ENCODE results near the gene METTL8. TPM values are rescaled to one million over a fixed set of nuclear protein-coding genes. Genes with fewer than 3 reads are reported as not detected.

Gene METTL8
- total and polyA plus RNA-seq, 2 experiments from 2014 or later, result 16.8 to 30.5 TPM

- H3K27ac ChIP-seq, result no peak overlapping the region
- WGBS (ENCODE audit: low lambda C conversion rate, missing lambda C conversion rate), result 100% methylated on average over 1 of the region's 1 CpG
- peaks cover 47% of the 10 kb centered on the region for H3K79me2 ChIP-seq
Measured at GRCh38 chr2:171436307-171436706, 2.5 kb upstream of the METTL8 start.

GRCh38 chr2:171434013-171434989, 511 bp upstream of the METTL8 start, which contains the start of gene DCAF17:
DCAF17 (plus strand) TSS chr2:171434226; CDS start chr2:171434578, 352 bp downstream.
- TF ChIP-seq EZH2 (IDR thresholded peaks at IDR 0.05; ENCODE audit: borderline replicate concordance) (no peak), CTCF (IDR thresholded peaks at IDR 0.05; ENCODE audit: poor library complexity) (no peak), EZH2phosphoT487 (IDR thresholded peaks at IDR 0.05; ENCODE audit: low read depth, severe bottlenecking, unreplicated experiment) (no peak)
- Histone ChIP-seq H3K4me3 (peak within 1 kb of the TSS; percentile 68), H3K79me2 (peaks cover 67% of the 10 kb centered on the region), H3K4me1 (ENCODE audit: insufficient read depth) (peaks cover 13% of the 10 kb centered on the region), H2AFZ (peak within 1 kb of the TSS; percentile 93), H3K4me2 (peak within 1 kb of the TSS; percentile 79), H3K36me3 (replicated peaks; ENCODE audit: insufficient read depth, low read depth) (no peaks in the 10 kb centered on the region), H3K9me3 (ENCODE audit: low read depth) (no peaks in the 10 kb centered on the region), H3K9me2 (replicated peaks; ENCODE audit: insufficient read depth) (no peaks in the 10 kb centered on the region), H3K27me3 (no peaks in the 10 kb centered on the region), H4K20me1 (ENCODE audit: insufficient read depth, poor library complexity, severe bottlenecking) (no peaks in the 10 kb centered on the region), H3K27ac (peak within 1 kb of the TSS; percentile 98)
- DNase-seq (ENCODE audit: low spot score), result peak; percentile 97
- under 1% methylated on average over 91 of the region's 92 CpGs for WGBS (ENCODE audit: low lambda C conversion rate, missing lambda C conversion rate)

More at GRCh38 chr2:171436307-171436706, 2.5 kb upstream of the METTL8 start:
- H3K9me3 ChIP-seq (ENCODE audit: low read depth), result no peaks in the 10 kb centered on the region
- TF ChIP-seq CTCF (IDR thresholded peaks at IDR 0.05; ENCODE audit: poor library complexity) (no peak), EZH2 (IDR thresholded peaks at IDR 0.05; ENCODE audit: borderline replicate concordance) (no peak), EZH2phosphoT487 (IDR thresholded peaks at IDR 0.05; ENCODE audit: low read depth, severe bottlenecking, unreplicated experiment) (no peak)
- H3K4me3 ChIP-seq, result no peak overlapping the region
- no peaks in the 10 kb centered on the region for H3K36me3 ChIP-seq (replicated peaks; ENCODE audit: insufficient read depth, low read depth)
- no peak overlapping the region for H2AFZ ChIP-seq
- H3K27me3 ChIP-seq, result no peaks in the 10 kb centered on the region
- no peak for DNase-seq (ENCODE audit: low spot score)
- H3K9me2 ChIP-seq (replicated peaks; ENCODE audit: insufficient read depth), result no peaks in the 10 kb centered on the region
- no peak overlapping the region for H3K4me2 ChIP-seq
- no peaks in the 10 kb centered on the region for H4K20me1 ChIP-seq (ENCODE audit: insufficient read depth, poor library complexity, severe bottlenecking)
- peaks cover 13% of the 10 kb centered on the region for H3K4me1 ChIP-seq (ENCODE audit: insufficient read depth)

- 23% methylated on average over 20 of the region's 20 CpGs for WGBS (ENCODE audit: low lambda C conversion rate, missing lambda C conversion rate)
- Histone ChIP-seq H3K4me2 (peak overlapping the region; percentile 75), H4K20me1 (ENCODE audit: insufficient read depth, poor library complexity, severe bottlenecking) (no peaks in the 10 kb centered on the region), H3K36me3 (replicated peaks; ENCODE audit: insufficient read depth, low read depth) (no peaks in the 10 kb centered on the region), H3K27me3 (no peaks in the 10 kb centered on the region), H3K79me2 (peaks cover 76% of the 10 kb centered on the region), H3K4me1 (ENCODE audit: insufficient read depth) (peaks cover 13% of the 10 kb centered on the region), H3K27ac (peak overlapping the region; percentile 69), H3K9me2 (replicated peaks; ENCODE audit: insufficient read depth) (no peaks in the 10 kb centered on the region), H2AFZ (peak overlapping the region; percentile 37), H3K4me3 (peak overlapping the region; percentile 47), H3K9me3 (ENCODE audit: low read depth) (no peaks in the 10 kb centered on the region)
- peak; percentile 65 for DNase-seq (ENCODE audit: low spot score)
- TF ChIP-seq CTCF (IDR thresholded peaks at IDR 0.05; ENCODE audit: poor library complexity), result no peak
- TF ChIP-seq EZH2phosphoT487 (IDR thresholded peaks at IDR 0.05; ENCODE audit: low read depth, severe bottlenecking, unreplicated experiment), result no peak
- TF ChIP-seq EZH2 (IDR thresholded peaks at IDR 0.05; ENCODE audit: borderline replicate concordance), result no peak
Measured at GRCh38 chr2:171432969-171433762, 624 bp downstream of the METTL8 start.
